Measurements from ENCODE around the gene PTPRE. TPM values are rescaled to one million over a fixed set of nuclear protein-coding genes. Genes with fewer than 3 reads are reported as not detected.

PTPRE gene
- total and polyA plus RNA-seq, 2 of the 4 experiments (the other 2 are of a cell fraction): 0.34 to 0.54 TPM

DNA sequence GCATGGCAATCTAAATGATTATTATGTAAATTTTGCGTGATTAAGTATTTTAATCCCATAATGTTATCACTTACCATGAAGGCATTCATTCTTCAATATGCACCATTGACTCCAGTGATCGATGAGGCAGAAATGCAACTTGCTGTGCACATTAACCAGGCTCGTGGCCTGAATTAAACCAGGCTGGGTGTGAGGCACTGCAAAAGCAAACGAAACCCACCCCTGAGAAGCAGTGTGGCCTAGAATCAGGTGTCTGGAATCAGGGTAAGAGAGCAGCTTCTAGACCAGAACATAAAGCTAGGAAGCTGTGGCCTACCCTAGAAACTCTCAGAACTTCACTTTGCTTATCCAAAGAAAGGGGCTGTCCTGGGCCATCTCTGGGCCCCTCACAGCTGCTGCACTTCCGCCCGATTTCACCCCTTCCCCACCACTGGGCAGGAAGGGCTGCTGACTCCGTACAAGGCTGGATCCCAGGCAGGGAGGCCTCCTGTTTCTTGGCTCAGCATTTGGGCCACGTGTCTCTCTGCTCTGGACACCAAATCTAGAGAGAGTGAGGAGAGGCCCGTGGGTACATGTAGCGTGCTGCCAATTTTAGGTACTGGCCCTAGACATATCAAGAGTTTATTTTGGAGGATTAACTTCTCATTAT, 4.4 kb downstream of the PTPRE start:
- no peak for DNase-seq
- H3K14ac ChIP-seq (replicated peaks; ENCODE audit: low read depth, low read length): no peak overlapping the region
- no peak overlapping the region for H3K4ac ChIP-seq (ENCODE audit: low read depth, low read length)

More for the DNA sequence above, 4.4 kb downstream of the PTPRE start:
- Histone ChIP-seq H2BK20ac (ENCODE audit: low read depth, low read length) (no peak overlapping the region), H3K23ac (ENCODE audit: low read depth, low read length) (no peak overlapping the region), H2BK5ac (ENCODE audit: low read depth, low read length, poor library complexity, severe bottlenecking) (no peak overlapping the region), H2BK120ac (ENCODE audit: low read depth, low read length) (no peak overlapping the region), H2AK9ac (replicated peaks; ENCODE audit: low read depth, low read length, poor library complexity) (no peak overlapping the region), H2BK15ac (ENCODE audit: low read depth, low read length) (no peak overlapping the region), H3K36me3 (ENCODE audit: control insufficient read depth, insufficient read depth, low read length) (no peaks in the 10 kb centered on the region), H3K9ac (ENCODE audit: low read depth, low read length) (no peak overlapping the region), H4K8ac (ENCODE audit: low read depth in 2 of 2, low read length in 2 of 2) (no peak overlapping the region), H3K56ac (ENCODE audit: extremely low read depth, insufficient read depth, low read length) (no peak overlapping the region), H4K5ac (ENCODE audit: low read depth, low read length) (no peak overlapping the region), H3K18ac (ENCODE audit: low read depth, low read length) (no peak overlapping the region), H3K9me1 (ENCODE audit: insufficient read depth, low read length) (peaks cover 11% of the 10 kb centered on the region), H4K91ac (ENCODE audit: insufficient read depth, low read depth, low read length) (no peak overlapping the region), H3K27ac (ENCODE audit: insufficient read depth, low read length) (no peak overlapping the region), H4K20me1 (ENCODE audit: insufficient read depth, low read length) (no peaks in the 10 kb centered on the region), H2AFZ (replicated peaks; ENCODE audit: low read length, poor library complexity) (no peak overlapping the region), H3K79me1 (ENCODE audit: low read depth in 1 of 2, low read length in 2 of 2) (no peaks in the 10 kb centered on the region; a peak in 1 of 4 replicates), H3K4me2 (ENCODE audit: low read depth, low read length) (no peak overlapping the region), H3K4me3 (ENCODE audit: insufficient read depth, low read depth, low read length) (no peak overlapping the region), H3K27me3 (ENCODE audit: control insufficient read depth, insufficient read depth, low read length) (no peaks in the 10 kb centered on the region), H3K9me3 (ENCODE audit: control insufficient read depth, insufficient read depth, low read length) (no peaks in the 10 kb centered on the region), H2AK5ac (ENCODE audit: low read depth, low read length) (no peak overlapping the region), H3K4me1 (ENCODE audit: control insufficient read depth, insufficient read depth, low read length) (peaks cover 4% of the 10 kb centered on the region; the same call in 1 of the 2 replicates)
- intact Hi-C loops (cut with micrococcal nuclease) (no loop called here), in situ Hi-C loops (cut with MboI; ENCODE audit: low sequenced_read_pairs) (no loop called here), dilution Hi-C loops (cut with HindIII; ENCODE audit: low sequenced_read_pairs, unreplicated experiment) (no loop called here)
- ChIA-PET POLR2A (ENCODE audit: unreplicated experiment) (no interaction called here), CTCF (no interaction called here)
- no CpG with 5 or more reads among the region's 10 CpGs for WGBS, 2 experiments (ENCODE audit: extremely low coverage in 2 of 2, insufficient read length in 1 of 2)
- BruUV-seq (replicated peaks): no TSS peak
- no peak for ATAC-seq (ENCODE audit: low read depth)
- TF ChIP-seq CHD1 (IDR thresholded peaks at IDR 0.05; ENCODE audit: low read depth, low read length) (no peak), NFE2L2 (IDR thresholded peaks at IDR 0.05; ENCODE audit: low read depth, low read length) (no peak), FOS (IDR thresholded peaks at IDR 0.05; ENCODE audit: low read depth, low read length) (no peak), MXI1 (IDR thresholded peaks at IDR 0.05; ENCODE audit: borderline replicate concordance, low read depth, low read length) (no peak), MAZ (IDR thresholded peaks at IDR 0.05; ENCODE audit: borderline replicate concordance, low read depth, low read length) (no peak), BHLHE40 (IDR thresholded peaks at IDR 0.05; ENCODE audit: low read depth, low read length) (no peak), POLR2A (IDR thresholded peaks at IDR 0.05; ENCODE audit: low read depth, low read length) (no peak), RCOR1 (IDR thresholded peaks at IDR 0.05; ENCODE audit: insufficient replicate concordance, low read length) (no peak), RFX5 (IDR thresholded peaks at IDR 0.05; ENCODE audit: low read depth, low read length) (no peak), RAD21 (IDR thresholded peaks at IDR 0.05; ENCODE audit: low read length) (no peak), SMC3 (IDR thresholded peaks at IDR 0.05; ENCODE audit: low read depth, low read length) (no peak), CEBPB (IDR thresholded peaks at IDR 0.05; ENCODE audit: low read depth, low read length) (no peak)
- TF ChIP-seq, protein P1, sequence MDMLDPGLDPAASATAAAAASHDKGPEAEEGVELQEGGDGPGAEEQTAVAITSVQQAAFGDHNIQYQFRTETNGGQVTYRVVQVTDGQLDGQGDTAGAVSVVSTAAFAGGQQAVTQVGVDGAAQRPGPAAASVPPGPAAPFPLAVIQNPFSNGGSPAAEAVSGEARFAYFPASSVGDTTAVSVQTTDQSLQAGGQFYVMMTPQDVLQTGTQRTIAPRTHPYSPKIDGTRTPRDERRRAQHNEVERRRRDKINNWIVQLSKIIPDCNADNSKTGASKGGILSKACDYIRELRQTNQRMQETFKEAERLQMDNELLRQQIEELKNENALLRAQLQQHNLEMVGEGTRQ (IDR thresholded peaks at IDR 0.05; ENCODE audit: low read depth, low read length): no peak
- TF ChIP-seq, protein P2, sequence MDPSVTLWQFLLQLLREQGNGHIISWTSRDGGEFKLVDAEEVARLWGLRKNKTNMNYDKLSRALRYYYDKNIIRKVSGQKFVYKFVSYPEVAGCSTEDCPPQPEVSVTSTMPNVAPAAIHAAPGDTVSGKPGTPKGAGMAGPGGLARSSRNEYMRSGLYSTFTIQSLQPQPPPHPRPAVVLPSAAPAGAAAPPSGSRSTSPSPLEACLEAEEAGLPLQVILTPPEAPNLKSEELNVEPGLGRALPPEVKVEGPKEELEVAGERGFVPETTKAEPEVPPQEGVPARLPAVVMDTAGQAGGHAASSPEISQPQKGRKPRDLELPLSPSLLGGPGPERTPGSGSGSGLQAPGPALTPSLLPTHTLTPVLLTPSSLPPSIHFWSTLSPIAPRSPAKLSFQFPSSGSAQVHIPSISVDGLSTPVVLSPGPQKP (IDR thresholded peaks at IDR 0.05; ENCODE audit: borderline replicate concordance, low read depth, low read length): no peak
- TF ChIP-seq, protein P3, sequence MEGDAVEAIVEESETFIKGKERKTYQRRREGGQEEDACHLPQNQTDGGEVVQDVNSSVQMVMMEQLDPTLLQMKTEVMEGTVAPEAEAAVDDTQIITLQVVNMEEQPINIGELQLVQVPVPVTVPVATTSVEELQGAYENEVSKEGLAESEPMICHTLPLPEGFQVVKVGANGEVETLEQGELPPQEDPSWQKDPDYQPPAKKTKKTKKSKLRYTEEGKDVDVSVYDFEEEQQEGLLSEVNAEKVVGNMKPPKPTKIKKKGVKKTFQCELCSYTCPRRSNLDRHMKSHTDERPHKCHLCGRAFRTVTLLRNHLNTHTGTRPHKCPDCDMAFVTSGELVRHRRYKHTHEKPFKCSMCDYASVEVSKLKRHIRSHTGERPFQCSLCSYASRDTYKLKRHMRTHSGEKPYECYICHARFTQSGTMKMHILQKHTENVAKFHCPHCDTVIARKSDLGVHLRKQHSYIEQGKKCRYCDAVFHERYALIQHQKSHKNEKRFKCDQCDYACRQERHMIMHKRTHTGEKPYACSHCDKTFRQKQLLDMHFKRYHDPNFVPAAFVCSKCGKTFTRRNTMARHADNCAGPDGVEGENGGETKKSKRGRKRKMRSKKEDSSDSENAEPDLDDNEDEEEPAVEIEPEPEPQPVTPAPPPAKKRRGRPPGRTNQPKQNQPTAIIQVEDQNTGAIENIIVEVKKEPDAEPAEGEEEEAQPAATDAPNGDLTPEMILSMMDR (conservative IDR thresholded peaks at IDR 0.05; ENCODE audit: low read depth, low read length): no peak
